ENCODE results near the gene SLC5A3. TPM values are rescaled to one million over a fixed set of nuclear protein-coding genes. Genes with fewer than 3 reads are reported as not detected.

The SLC5A3 gene
- total RNA-seq, 6 donors from 2014 or later = 12.1 to 40.8 (median 13.7) TPM

DNA sequence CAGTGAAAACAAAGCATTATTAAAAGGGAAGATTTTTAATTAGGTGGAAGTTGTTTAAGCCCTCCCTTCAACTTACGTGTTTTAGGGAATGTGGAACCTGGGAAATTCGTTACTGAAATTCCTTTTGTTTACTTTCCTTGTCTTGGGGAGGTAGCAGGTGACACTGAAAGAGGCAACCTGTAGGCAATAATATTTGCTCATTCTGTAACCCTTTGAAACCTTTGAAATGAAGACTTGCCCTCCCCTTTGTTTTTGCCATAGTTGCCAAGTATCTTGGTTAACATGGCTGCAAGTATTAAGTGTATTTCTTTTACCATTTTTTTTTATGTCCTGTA lies 1.7 kb downstream of the SLC5A3 start:
- Histone ChIP-seq H3K27me3 (no peaks in the 10 kb centered on the region), H3K4me1 (peaks cover 16 to 59% (median 43%) of the 10 kb centered on the region in 4 donors), H3K9me3 (no peaks in the 10 kb centered on the region), H3K27ac (peak overlapping the region in 3 of 4 donors; percentile 13 to 91 (median 59)), H3K36me3 (no peaks in the 10 kb centered on the region), H3K4me3 (peak overlapping the region in 3 of 4 donors; percentile 87 to 95 (median 90))
- DNase-seq (no peak), ATAC-seq (ENCODE audit: low FRiP score in 2 of 2) (no peak)
- 62 to 64% methylated on average over 2 of the region's 2 CpGs for WGBS, 2 donors
- TF ChIP-seq POLR2A (IDR thresholded peaks at IDR 0.05) (no peak), POLR2AphosphoS5 (IDR thresholded peaks at IDR 0.05) (no peak), EP300 (IDR thresholded peaks at IDR 0.05) (no peak)
- TF ChIP-seq, protein P1, sequence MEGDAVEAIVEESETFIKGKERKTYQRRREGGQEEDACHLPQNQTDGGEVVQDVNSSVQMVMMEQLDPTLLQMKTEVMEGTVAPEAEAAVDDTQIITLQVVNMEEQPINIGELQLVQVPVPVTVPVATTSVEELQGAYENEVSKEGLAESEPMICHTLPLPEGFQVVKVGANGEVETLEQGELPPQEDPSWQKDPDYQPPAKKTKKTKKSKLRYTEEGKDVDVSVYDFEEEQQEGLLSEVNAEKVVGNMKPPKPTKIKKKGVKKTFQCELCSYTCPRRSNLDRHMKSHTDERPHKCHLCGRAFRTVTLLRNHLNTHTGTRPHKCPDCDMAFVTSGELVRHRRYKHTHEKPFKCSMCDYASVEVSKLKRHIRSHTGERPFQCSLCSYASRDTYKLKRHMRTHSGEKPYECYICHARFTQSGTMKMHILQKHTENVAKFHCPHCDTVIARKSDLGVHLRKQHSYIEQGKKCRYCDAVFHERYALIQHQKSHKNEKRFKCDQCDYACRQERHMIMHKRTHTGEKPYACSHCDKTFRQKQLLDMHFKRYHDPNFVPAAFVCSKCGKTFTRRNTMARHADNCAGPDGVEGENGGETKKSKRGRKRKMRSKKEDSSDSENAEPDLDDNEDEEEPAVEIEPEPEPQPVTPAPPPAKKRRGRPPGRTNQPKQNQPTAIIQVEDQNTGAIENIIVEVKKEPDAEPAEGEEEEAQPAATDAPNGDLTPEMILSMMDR (IDR thresholded peaks at IDR 0.05) = no peak

DNA sequence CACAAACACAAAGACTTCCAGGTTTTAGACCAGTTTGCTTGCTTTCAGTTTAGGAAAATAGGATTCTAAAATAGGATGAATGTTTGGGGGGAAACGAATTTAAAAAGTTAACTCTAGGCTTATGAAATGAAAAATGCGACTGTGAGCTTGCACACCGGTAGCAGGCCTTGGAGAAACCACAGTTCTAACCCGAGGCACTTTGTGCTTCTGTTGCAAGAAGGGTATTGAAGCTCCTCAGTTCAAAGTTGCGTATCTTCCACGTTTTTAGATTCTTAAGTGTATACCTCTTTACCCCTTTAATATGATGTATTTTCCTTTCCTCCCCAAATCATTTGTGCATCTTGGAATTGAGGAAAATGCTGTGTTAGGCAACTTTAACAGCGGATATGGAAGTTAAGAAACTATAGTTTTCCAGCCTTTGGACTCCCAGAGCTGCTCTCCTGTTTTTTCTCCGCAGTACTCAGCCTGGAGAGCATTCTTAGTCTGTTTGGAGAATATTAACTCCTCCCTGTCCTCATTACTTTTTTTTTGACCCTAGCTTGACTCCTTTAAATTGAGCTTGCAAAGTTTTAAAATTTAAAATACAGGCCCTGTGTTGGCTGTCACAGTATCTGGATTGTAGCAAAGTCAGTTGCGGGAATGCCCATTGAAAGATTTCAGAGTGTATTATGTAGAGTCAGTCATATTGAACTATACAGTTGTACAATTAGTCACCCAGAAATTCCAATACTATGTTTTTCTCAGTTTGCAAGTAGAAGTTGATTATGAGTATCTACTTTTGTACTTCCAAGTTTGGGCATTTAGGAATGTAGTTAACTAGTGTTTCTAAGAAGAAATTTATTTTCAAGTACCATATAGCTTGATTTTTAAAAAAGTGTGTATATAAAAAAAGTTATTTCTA lies 2.6 kb downstream of the SLC5A3 start:
- DNase-seq (no peak), ATAC-seq (ENCODE audit: low FRiP score in 2 of 2) (no peak)
- Histone ChIP-seq H3K36me3 (no peaks in the 10 kb centered on the region), H3K4me1 (peaks cover 16 to 62% (median 44%) of the 10 kb centered on the region in 4 donors), H3K27me3 (no peaks in the 10 kb centered on the region), H3K4me3 (peak overlapping the region in 3 of 4 donors; percentile 87 to 95 (median 90)), H3K9me3 (no peaks in the 10 kb centered on the region), H3K27ac (peak overlapping the region in 3 of 4 donors; percentile 29 to 91 (median 30))
- 50 to 51% methylated on average over 9 of the region's 9 CpGs for WGBS, 2 donors
- TF ChIP-seq POLR2A (IDR thresholded peaks at IDR 0.05) (no peak), EP300 (IDR thresholded peaks at IDR 0.05) (no peak), POLR2AphosphoS5 (IDR thresholded peaks at IDR 0.05) (no peak)
- TF ChIP-seq, protein P1 (IDR thresholded peaks at IDR 0.05) = no peak

- H3K27me3 ChIP-seq = no peaks in the 10 kb centered on the region
- ATAC-seq (ENCODE audit: low FRiP score in 2 of 2) = no peak
- 94 to 96% methylated on average over 1 of the region's 1 CpG for WGBS, 2 donors
- H3K4me3 ChIP-seq = no peak overlapping the region
- H3K27ac ChIP-seq = peak overlapping the region in 2 of 4 donors; percentile 1 to 48
- H3K36me3 ChIP-seq = no peaks in the 10 kb centered on the region
- TF ChIP-seq POLR2A (IDR thresholded peaks at IDR 0.05) (no peak), EP300 (IDR thresholded peaks at IDR 0.05) (no peak), POLR2AphosphoS5 (IDR thresholded peaks at IDR 0.05) (no peak)
- TF ChIP-seq, protein P1 (IDR thresholded peaks at IDR 0.05) = no peak
- peaks cover 16 to 62% (median 45%) of the 10 kb centered on the region in 4 donors for H3K4me1 ChIP-seq
- no peak for DNase-seq
- H3K9me3 ChIP-seq = no peaks in the 10 kb centered on the region
Measured at GRCh38 chr21:34076835-34077234, 3.5 kb downstream of the SLC5A3 start.

DNA sequence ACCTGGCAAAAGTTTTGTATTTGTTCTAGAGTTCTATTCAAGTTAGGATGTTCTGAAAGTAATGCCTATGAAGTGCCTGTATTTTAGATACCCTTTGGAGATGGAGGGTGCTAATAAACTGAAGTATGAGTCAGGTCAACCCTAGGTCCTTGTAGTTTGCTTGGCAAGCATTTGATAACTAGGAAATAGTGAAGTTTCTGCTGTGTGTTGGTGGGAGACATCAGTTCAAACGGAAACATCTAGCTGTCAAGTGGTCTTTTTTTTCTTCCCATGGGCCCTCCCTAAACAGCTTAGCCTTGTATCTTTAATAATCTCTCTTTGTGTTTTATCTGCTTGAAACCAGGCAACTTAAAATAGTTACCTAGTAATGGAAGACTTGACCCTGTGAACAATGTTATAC lies 4.5 kb downstream of the SLC5A3 start:
- peaks cover 9 to 62% (median 41%) of the 10 kb centered on the region in 4 donors for H3K4me1 ChIP-seq
- H3K4me3 ChIP-seq = no peak overlapping the region
- DNase-seq (no peak), ATAC-seq (ENCODE audit: low FRiP score in 2 of 2) (no peak)
- no peaks in the 10 kb centered on the region for H3K27me3 ChIP-seq
- no peaks in the 10 kb centered on the region for H3K36me3 ChIP-seq
- TF ChIP-seq POLR2A (IDR thresholded peaks at IDR 0.05) (no peak), POLR2AphosphoS5 (IDR thresholded peaks at IDR 0.05) (no peak), EP300 (IDR thresholded peaks at IDR 0.05) (no peak)
- TF ChIP-seq, protein P1 (IDR thresholded peaks at IDR 0.05) = no peak
- no peaks in the 10 kb centered on the region for H3K9me3 ChIP-seq
- 45 to 75% methylated on average over 1 of the region's 1 CpG for WGBS, 2 donors
- H3K27ac ChIP-seq = peak overlapping the region in 1 of 4 donors; percentile 3
